ENCODE measurements around the gene PPP3R1.

GRCh38 chr2:68283419-68283812, 31.1 kb upstream of the PPP3R1 start:
- TF ChIP-seq CTCF (IDR thresholded peaks at IDR 0.05) (no peak), POLR2A (IDR thresholded peaks at IDR 0.05) (no peak)
